DMS 273 (cell line): ENCODE measurements around the gene HDAC5.
"Not testable (repeated sequence)": the region's sequence is repeated elsewhere in the genome, so short reads cannot be mapped to it uniquely, and the experiment has no call there.

Source experiments
- DNase-seq: peaks from one replicate; lab custom pipeline; 2025; ENCODE audit not compliant: unreplicated experiment; lab: John Stamatoyannopoulos, UW

HDAC5 gene

GRCh38 chr17:44123356-44124117 lies at the start of gene HDAC5:
Gene HDAC5 (minus strand): TSS chr17:44123641. CDS start chr17:44117515, 6,126 bp downstream.
- peak; percentile 98 for DNase-seq

DNA sequence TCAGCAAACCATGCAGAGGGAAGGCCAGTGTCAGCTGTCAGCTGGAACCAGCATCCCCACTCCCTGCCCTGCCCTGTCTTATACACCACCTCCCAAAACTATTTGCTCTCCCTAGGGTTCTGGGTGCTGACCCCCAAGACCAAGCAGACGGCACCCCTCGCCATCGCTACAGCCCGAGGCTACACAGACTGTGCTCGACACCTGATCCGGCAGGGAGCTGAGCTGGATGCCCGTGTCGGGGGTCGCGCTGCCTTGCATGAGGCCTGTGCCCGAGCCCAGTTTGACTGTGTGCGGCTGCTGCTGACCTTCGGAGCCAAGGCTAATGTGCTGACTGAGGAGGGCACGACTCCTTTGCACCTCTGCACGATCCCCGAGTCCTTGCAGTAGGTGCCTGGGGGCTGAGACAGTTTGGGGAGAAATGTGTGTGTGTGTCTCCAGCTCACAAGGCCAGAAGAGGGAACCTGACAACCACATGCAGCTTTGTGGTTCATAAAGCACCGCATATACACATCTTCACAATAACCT lies 48.6 kb upstream of the HDAC5 start:
- DNase-seq = peak; percentile 36

DNA sequence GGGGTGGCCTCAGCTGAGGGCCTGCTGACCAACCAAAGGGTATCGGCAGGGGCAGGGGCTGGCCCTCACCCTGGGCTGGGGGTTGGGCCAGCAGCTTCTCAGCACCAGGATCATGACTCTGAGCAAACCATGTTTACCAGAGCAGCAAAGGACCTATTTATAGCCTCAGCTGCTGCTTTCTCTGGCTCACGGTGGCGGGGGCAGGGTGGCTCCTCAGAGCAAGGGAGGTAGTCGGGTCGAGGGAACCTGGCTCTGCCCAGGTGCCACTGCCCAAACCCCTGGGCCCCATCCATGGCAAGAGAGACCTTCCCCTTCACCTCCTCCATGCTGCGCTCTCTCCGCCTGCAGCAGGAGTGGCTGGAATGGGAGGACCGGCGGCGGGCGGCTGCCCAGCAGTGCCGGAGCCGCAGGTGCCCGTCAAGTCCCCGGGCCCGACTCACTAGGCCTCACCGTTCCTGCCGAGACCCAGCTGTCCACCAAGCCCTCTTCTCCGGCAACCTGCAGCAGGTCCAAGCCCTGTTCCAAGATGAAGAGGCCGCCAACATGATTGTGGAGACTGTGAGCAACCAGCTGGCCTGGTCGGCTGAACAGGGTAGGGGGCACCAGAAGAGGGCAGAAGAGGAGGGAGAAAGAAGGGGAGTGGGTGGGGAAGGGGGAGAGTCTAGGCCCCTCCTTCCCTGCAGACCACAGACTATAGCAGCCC lies 47.2 kb upstream of the HDAC5 start, which contains the start of gene ASB16:
Gene ASB16 (plus strand): TSS at position 206 of the 703 bp plus-strand sequence. CDS start 86 bp downstream, at position 292.
- peak; percentile 55 for DNase-seq

DNA sequence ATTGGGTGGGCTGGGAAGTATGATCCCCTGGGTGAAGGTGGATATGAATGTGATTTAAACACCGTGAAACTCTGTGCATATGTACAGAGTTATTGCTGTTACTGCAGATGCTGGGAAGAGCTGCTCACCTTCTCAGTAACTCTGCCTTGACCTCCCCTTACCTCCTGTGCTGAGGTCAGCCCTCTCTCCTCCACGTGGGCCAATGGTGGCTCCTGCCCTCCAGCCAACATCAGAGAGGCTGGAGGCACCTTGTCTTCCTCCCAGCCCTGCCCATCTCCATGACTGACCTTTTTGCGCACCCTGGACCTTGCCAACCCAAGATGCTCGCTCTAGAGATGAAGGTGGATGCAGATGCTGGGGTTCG lies 46.7 kb upstream of the HDAC5 start:
- DNase-seq = no peak

DNA sequence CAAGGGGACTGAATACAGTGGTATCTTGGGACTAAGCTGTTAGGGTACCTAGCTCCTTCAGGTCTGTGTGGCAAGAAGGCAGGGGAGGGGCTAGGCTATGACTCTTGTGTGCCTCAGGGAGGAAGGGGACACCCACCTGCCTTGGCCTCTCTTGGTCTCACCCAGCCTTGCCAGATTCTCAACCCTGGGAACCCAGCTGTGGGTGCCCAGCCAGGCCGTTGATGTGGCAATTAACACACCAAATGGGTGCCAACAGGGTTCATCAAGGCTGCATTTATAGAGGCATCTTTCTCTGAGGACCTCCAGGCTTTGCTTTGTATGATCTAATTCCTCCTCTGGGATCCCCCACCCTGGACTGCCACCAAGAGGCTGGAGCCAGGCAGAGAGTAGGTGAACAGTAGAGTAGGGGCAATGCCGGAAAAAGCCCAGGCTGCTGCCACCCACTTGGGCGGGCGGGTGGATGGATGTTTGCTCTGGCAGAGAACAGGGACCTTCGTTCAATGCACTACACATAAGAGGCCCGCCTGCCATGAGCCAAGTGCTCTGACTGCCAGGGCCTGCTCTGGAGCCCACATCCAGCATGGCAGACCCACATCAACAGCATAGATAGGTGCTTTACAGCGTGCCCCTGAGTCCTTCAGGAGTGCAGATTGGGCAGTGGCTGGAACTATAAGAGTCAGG lies 43.9 kb upstream of the HDAC5 start:
- DNase-seq = no peak

DNA sequence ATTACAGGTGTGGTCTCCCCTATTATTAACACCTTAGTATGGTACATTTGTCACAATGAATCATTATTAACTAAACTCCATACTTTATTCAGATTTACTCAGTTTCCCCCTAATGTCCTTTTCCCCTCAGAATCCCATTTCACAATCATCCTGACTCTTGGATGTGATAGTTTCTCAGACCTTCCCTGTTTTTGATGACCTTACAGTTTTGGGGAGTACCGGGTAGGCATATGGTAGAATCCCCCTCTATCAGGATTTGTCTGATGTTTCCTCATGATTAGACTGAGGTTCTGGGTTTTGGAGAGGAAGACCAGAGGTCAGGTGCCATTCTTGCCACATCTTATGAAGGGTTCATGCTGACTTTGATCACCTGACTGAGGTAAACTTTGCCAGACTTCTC lies 41.0 kb upstream of the HDAC5 start:
- DNase-seq = no peak

DNA sequence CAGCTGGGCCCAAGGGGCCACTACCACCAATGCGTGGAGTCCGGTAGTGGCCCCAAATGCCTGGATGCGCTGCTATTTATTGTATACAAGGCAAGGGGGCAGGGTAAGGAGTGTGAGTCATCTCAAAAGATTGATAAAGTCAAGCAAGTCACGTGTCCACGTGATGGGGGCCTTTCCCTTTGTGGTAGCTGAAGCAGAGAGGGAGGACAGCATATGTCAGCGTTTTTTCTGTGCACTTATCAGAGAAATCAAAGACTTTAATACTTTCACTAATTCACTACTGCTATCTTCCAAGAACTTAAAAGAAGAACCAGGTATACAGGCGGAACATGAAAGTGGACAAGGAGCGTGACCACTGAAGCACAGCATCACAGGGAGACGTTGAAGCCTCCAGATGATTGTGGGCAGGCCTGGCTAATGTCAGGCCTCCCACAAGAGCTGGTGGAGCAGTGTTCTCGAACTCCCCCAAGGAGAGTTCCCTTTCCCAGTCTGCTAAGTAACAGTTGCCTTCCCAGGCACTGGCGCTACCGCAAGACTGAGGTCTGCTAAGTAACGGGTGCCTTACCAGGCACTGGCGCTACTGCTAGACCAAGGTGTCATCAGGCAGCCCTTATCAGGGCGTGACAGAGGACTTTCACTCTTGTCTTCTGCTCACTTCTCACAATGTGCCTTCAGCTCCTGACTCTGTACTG lies 36.2 kb upstream of the HDAC5 start:
- no peak for DNase-seq

DNA sequence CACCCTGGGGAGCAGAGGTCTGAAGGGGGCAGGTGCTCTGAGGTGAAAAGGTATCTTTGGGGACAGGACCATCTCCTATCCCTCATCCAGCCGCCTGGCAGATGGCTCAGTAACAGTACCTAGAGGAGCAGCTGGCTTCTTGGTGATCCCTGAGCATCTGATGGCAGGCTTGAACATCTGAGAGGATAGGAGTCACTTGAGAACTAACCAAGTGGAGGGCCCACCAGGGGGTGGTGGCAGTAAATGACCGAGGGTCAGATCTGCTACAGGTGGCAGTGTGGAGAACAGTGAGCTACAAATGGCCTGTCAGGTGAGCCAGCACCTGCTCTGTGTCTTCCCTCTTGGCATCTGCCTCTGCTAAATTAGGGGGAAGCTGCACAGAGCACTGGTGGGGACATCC lies 32.0 kb upstream of the HDAC5 start:
- DNase-seq = peak; percentile 48

GRCh38 chr17:44152875-44153274 lies 29.4 kb upstream of the HDAC5 start:
- no peak for DNase-seq

- no peak for DNase-seq
Measured at GRCh38 chr17:44149750-44150329, 26.4 kb upstream of the HDAC5 start.

- not testable (repeated sequence) for DNase-seq
Measured at GRCh38 chr17:44149066-44149465, 25.6 kb upstream of the HDAC5 start.

DNA sequence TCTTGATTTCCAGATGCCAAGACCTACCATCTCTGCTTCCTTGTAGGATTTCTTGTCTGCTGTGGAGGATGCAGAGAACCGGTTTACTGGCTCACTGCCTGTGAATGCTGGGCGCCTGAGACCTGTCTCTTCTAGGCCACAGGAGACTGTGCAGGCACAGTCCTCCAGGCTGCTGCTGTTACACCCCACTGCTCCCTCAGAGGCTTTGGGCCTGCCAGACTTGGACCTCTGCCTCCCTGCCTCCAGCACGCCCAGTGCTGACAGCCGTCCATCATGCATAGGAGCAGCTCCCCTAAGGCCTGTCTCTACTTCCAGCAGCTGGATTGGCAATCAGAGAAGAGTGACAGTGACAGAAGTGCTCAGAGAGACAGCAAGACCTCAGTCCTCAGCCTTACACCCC lies 24.4 kb upstream of the HDAC5 start:
- no peak for DNase-seq

- DNase-seq = no peak
Measured at GRCh38 chr17:44146375-44147346, 23.2 kb upstream of the HDAC5 start.

- DNase-seq = no peak
Measured at GRCh38 chr17:44144966-44145739, 21.7 kb upstream of the HDAC5 start.

- DNase-seq = not testable (repeated sequence)
Measured at GRCh38 chr17:44143921-44144320, 20.5 kb upstream of the HDAC5 start.

GRCh38 chr17:44137891-44138709 lies 14.7 kb upstream of the HDAC5 start:
- peak; percentile 92 for DNase-seq

GRCh38 chr17:44134752-44135568 lies 11.5 kb upstream of the HDAC5 start:
- DNase-seq = no peak
